ENCODE data around the gene IP6K3. TPM values are rescaled to one million over a fixed set of nuclear protein-coding genes. Genes with fewer than 3 reads are reported as not detected.

Gene IP6K3
- polyA plus RNA-seq, 1 experiment = 0.75 TPM

DNA sequence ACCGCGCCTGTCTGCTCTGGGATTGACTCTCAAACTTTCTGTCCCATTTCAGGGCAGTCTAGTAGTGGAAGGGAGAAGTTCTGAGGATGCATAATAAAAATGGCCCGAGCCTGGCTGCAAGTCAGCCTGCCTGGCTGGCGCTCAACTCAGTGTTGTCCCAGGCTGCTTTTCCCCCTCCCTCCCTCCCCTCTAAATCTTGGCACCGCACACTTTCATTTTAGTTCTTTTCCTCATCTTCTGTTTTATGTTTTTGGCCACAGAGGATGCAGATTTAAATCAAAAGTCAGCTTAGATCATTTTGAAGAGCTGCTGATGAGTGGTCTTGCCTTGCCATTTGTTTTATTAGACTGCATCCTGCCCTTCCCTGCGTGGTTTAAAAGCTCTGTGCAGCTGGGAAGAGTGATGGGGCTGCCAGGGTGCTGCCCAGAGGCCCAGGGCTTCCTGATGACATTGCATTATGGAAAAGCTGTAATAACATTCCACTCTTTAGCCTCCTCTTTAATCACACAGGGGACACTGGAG lies 28.7 kb downstream of the IP6K3 start:
- CTCF ChIA-PET = interaction anchor here (0.7 to 1.0 kb wide), 3 partner anchors 51 to 309 kb away, joined by 3 to 4 read pairs (median 3); no protein-coding TSS in a partner anchor
- Histone ChIP-seq H3K36me3 (ENCODE audit: control insufficient read depth, insufficient read depth, low read length) (no peaks in the 10 kb centered on the region), H3K4me3 (ENCODE audit: low read depth, low read length) (no peak overlapping the region), H3K27me3 (ENCODE audit: control insufficient read depth, insufficient read depth, low read length) (peaks cover 15% of the 10 kb centered on the region)
- TF ChIP-seq, protein P1, sequence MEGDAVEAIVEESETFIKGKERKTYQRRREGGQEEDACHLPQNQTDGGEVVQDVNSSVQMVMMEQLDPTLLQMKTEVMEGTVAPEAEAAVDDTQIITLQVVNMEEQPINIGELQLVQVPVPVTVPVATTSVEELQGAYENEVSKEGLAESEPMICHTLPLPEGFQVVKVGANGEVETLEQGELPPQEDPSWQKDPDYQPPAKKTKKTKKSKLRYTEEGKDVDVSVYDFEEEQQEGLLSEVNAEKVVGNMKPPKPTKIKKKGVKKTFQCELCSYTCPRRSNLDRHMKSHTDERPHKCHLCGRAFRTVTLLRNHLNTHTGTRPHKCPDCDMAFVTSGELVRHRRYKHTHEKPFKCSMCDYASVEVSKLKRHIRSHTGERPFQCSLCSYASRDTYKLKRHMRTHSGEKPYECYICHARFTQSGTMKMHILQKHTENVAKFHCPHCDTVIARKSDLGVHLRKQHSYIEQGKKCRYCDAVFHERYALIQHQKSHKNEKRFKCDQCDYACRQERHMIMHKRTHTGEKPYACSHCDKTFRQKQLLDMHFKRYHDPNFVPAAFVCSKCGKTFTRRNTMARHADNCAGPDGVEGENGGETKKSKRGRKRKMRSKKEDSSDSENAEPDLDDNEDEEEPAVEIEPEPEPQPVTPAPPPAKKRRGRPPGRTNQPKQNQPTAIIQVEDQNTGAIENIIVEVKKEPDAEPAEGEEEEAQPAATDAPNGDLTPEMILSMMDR (IDR thresholded peaks at IDR 0.05; ENCODE audit: insufficient read depth, low read depth, low read length) = no peak
- DNase-seq (ENCODE audit: low read depth) = no peak
- POLR2A ChIA-PET = no interaction called here

DNA sequence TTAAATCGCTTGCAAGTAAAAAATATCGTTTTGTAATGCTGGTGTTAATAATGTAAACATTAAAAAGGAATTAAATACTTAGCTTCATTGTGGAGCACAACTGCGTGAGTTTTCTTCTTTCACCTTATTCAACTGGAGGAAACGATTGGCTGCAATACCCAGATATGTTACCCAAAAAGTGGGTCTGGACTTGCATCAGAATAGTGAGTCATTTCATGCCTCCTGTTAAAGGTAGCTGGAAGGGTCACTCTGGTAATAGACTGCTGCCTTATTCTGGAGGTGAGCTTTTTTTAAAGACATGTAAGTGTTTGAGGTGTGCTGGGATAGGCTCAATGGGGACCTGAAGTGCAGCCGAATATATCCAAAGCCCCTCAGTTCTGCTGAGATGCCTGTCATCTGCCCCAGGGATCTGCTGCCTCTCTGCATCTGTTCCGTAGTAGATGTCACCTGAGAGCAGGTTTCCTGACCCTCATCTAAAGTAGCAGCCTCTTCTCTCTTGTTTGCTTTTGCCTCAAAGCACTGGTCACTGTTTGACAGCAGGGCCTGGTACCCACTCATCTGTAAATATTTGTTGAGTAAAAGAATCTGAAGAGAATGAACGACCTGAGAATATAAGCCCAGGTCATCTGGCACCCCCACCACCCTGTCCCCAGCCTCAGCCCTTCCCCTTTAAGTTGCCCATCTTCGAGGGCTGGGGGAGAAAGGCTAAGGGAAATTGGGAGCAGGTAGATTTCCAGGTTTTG lies 29.6 kb downstream of the IP6K3 start:
- no peak overlapping the region for H3K4me3 ChIP-seq (ENCODE audit: low read depth, low read length)
- DNase-seq (ENCODE audit: low read depth) = no peak
- H3K36me3 ChIP-seq (ENCODE audit: control insufficient read depth, insufficient read depth, low read length) = no peaks in the 10 kb centered on the region
- ChIA-PET CTCF (interaction anchor here (7.4 kb wide), 1 partner anchor 27 kb away, joined by 78 read pairs; the partner anchor contains the start of gene IP6K3), POLR2A (no interaction called here)
- TF ChIP-seq, protein P1 (IDR thresholded peaks at IDR 0.05; ENCODE audit: insufficient read depth, low read depth, low read length) = no peak
- peaks cover 13% of the 10 kb centered on the region for H3K27me3 ChIP-seq (ENCODE audit: control insufficient read depth, insufficient read depth, low read length)

DNA sequence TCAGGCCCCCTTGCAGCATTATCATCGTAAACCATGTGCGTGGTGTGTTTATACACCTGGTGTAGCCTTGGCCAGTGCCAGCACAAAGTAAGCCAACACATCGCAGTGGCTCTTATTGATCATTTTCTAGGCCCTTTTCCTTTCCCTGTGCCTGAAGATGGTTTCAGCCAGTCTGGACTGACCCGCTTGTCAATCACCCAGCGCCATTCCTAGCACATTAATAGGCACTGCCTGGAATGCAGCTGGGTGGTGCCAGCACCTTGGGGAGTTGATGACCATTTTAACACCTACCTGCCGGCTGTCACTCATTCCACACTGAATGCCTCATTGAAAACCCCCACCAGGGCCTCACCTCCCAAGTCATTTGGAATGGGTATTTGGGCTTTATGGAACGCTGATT lies 30.3 kb downstream of the IP6K3 start:
- no peak for DNase-seq (ENCODE audit: low read depth)
- no peak overlapping the region for H3K4me3 ChIP-seq (ENCODE audit: low read depth, low read length)
- TF ChIP-seq, protein P1 (IDR thresholded peaks at IDR 0.05; ENCODE audit: insufficient read depth, low read depth, low read length) = no peak
- peaks cover 6% of the 10 kb centered on the region for H3K27me3 ChIP-seq (ENCODE audit: control insufficient read depth, insufficient read depth, low read length)
- no peaks in the 10 kb centered on the region for H3K36me3 ChIP-seq (ENCODE audit: control insufficient read depth, insufficient read depth, low read length)
- ChIA-PET POLR2A (no interaction called here), CTCF (interaction anchor here (1.1 to 7.4 kb wide), 3 partner anchors 27 to 311 kb away, joined by 3 to 78 read pairs (median 13); partner anchors contain the start of gene IP6K3)

DNA sequence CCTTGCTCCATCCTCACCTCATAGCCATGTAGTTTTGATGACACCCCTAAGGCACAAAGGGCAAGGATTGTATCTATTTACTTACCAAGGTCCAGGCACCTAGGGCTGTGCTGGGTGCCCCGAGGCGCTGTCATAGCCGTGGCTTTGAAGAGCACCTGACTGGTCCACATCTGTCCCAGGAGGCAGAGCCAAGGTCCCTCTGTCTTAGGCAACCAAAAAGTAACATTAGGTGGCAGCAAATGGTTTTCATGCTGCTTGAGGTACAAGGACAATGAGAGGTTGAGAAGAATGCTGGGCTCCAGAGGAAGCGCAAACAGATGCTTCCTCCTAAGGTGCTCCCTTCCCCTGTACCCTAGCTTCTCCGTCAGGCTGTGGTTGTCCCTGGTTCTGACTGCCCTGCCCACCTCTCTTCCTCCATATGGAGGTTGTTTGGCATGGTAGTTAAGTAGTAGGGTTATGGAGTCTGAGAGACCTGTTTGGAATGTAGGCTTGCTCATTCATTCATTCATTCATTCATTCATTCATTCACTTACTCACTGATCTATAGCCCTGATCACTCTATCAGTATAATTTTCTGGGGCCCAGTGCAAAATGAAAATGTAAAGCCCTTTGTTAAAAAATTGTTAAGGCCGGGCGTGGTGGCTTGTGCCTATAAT lies 32.2 kb downstream of the IP6K3 start:
- TF ChIP-seq, protein P1 (IDR thresholded peaks at IDR 0.05; ENCODE audit: insufficient read depth, low read depth, low read length) = no peak
- Histone ChIP-seq H3K4me3 (ENCODE audit: low read depth, low read length) (no peak overlapping the region), H3K36me3 (ENCODE audit: control insufficient read depth, insufficient read depth, low read length) (no peaks in the 10 kb centered on the region), H3K27me3 (ENCODE audit: control insufficient read depth, insufficient read depth, low read length) (peaks cover 4% of the 10 kb centered on the region; the same call in 1 of the 2 replicates)
- DNase-seq (ENCODE audit: low read depth) = no peak
- CTCF ChIA-PET = interaction anchor here (0.9 to 7.4 kb wide), 7 partner anchors 12 to 313 kb away, joined by 3 to 78 read pairs (median 5); partner anchors contain the start of gene IP6K3
- POLR2A ChIA-PET = no interaction called here

DNA sequence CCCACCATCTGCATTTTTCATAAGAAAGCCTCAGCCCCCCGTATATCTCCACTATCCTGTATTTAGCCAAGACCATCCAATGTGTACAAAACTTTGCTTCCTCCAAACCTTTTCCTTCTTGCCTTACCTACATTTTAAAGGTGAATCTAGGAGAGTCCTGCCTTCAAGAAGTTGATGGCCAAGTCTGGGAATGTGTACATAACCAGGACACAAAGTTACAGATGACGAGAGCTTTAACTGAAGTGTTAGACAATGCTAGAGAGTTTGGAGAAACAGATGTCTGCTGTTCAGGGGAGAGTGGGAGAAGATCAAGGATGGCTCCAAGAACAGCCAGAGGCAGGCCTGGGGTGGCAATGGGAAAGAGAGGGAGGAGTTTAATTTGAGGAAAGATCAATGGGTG lies 32.9 kb downstream of the IP6K3 start:
- POLR2A ChIA-PET = no interaction called here
- CTCF ChIA-PET = interaction anchor here (0.7 to 7.4 kb wide), 4 partner anchors 30 to 314 kb away, joined by 3 to 78 read pairs (median 10); partner anchors contain the start of gene IP6K3
- H3K27me3 ChIP-seq (ENCODE audit: control insufficient read depth, insufficient read depth, low read length) = peaks cover 4% of the 10 kb centered on the region; the same call in 1 of the 2 replicates
- TF ChIP-seq, protein P1 (IDR thresholded peaks at IDR 0.05; ENCODE audit: insufficient read depth, low read depth, low read length) = no peak
- no peak overlapping the region for H3K4me3 ChIP-seq (ENCODE audit: low read depth, low read length)
- DNase-seq (ENCODE audit: low read depth) = no peak
- peaks cover 3% of the 10 kb centered on the region for H3K36me3 ChIP-seq (ENCODE audit: control insufficient read depth, insufficient read depth, low read length)

Data from BJ (cell line).